Left lung (tissue), 10 donors: ENCODE results near the gene RXFP2. TPM values are rescaled to one million over a fixed set of nuclear protein-coding genes. Genes with fewer than 3 reads are reported as not detected.

Source experiments
- ATAC-seq: fragments of 200-7000 bp; cut with Tn5 transposase; one replicate; pipeline ENCODE4 v1.9.1; 2020; ENCODE audit warnings: moderate library complexity
- DNase-seq, 4 donors: peaks; one replicate each; pipeline ENCODE4 v3.0.0-alpha.2; 2013 to 2020
- H3K27ac ChIP-seq, 2 donors: fragments of 200-600 bp; sonication (generic) in 1 of 2; one replicate each; pipeline versions ENCODE4 v1.5.0 to v1.8.0; 2020 to 2021
- H3K27me3 ChIP-seq, 2 donors: fragments of 200-600 bp; sonication (generic) in 1 of 2; one replicate each; pipeline versions ENCODE4 v1.5.0 to v1.8.0; 2020 to 2021
- H3K36me3 ChIP-seq, 2 donors: fragments of 200-600 bp; sonication (generic) in 1 of 2; one replicate each; pipeline versions ENCODE4 v1.5.0 to v1.8.0; 2020 to 2021
- H3K4me1 ChIP-seq, 2 donors: fragments of 200-600 bp; one replicate each; pipeline ENCODE4 v1.8.0; 2021
- H3K4me3 ChIP-seq, 2 donors: fragments of 200-600 bp; sonication (generic) in 1 of 2; one replicate each; pipeline versions ENCODE4 v1.5.0 to v1.8.0; 2020 to 2021; ENCODE audit warnings: mild to moderate bottlenecking in 1 of 2
- H3K9me3 ChIP-seq, 2 donors: fragments of 200-600 bp; sonication (generic) in 1 of 2; one replicate each; pipeline versions ENCODE4 v1.5.0 to v1.8.0; 2020 to 2021
- intact Hi-C, 2 donors: fragments of 100-400 bp; cut with DNase I; formaldehyde crosslinking; loops; one replicate each; pipeline versions ENCODE4 v1.11.2 to v1.14.2; 2022
- polyA plus RNA-seq, 6 donors: library from polyadenylated mRNA; unstranded; fragments of 120-200 nt; gene quantifications; one replicate each; pipeline ENCODE4 v1.2.1, GENCODE V29; 2013; ENCODE audit not compliant: insufficient read length in 6 of 6
- total RNA-seq, 2 donors: library from RNA; stranded (reverse); fragmentation: NEBNext Ultra II Directional; extraction: Animal tissue kit (Norgen Biotek cat#: 25700); gene quantifications; one replicate each; pipeline ENCODE4 v1.2.1, GENCODE V29; 2021
- TF ChIP-seq, protein P1 (sequence below), 2 donors: fragments of 200-600 bp; sonication (generic) in 1 of 2; IDR thresholded peaks; one replicate each; pipeline versions ENCODE4 v1.5.0 to v1.8.0; 2021; ENCODE audit warnings: antibody characterized with exemption in 2 of 2
- donor health status: DM: no; HTN: yes; CAD: no.
- donor health status: DM: no; HTN: no; CAD: no.

Gene RXFP2
- total and polyA plus RNA-seq, 8 donors: not detected

DNA sequence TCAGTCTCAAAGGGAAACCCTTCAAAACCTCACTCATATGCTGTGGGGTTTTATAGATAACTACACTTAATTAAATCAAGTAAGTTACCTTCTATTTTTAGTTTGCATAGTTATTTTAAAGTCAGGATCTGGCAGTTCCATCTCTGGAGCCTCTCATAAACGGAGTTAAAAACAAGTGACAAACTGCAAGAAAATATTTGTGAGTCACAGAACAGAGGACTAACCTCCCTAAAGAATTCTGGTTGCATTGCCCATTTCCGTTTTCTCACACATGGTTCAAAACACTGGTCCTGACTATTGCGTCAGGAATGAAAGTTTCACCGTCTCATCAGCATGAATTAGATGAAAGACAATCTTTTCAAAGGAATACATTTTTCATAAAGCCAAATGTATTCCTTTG is 10.6 kb downstream of the RXFP2 start:
- ATAC-seq: no peak
- H3K9me3 ChIP-seq: no peaks in the 10 kb centered on the region
- no peaks in the 10 kb centered on the region for H3K36me3 ChIP-seq
- intact Hi-C loops: loop anchor here in 1 of 2 donors (5.0 kb wide), 1 partner anchor 318 kb away; no protein-coding TSS in a partner anchor
- H3K4me1 ChIP-seq: no peaks in the 10 kb centered on the region
- no peak overlapping the region for H3K4me3 ChIP-seq
- DNase-seq: no peak
- peaks cover 0 to 15% of the 10 kb centered on the region in 2 donors for H3K27me3 ChIP-seq
- TF ChIP-seq, protein P1, sequence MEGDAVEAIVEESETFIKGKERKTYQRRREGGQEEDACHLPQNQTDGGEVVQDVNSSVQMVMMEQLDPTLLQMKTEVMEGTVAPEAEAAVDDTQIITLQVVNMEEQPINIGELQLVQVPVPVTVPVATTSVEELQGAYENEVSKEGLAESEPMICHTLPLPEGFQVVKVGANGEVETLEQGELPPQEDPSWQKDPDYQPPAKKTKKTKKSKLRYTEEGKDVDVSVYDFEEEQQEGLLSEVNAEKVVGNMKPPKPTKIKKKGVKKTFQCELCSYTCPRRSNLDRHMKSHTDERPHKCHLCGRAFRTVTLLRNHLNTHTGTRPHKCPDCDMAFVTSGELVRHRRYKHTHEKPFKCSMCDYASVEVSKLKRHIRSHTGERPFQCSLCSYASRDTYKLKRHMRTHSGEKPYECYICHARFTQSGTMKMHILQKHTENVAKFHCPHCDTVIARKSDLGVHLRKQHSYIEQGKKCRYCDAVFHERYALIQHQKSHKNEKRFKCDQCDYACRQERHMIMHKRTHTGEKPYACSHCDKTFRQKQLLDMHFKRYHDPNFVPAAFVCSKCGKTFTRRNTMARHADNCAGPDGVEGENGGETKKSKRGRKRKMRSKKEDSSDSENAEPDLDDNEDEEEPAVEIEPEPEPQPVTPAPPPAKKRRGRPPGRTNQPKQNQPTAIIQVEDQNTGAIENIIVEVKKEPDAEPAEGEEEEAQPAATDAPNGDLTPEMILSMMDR (IDR thresholded peaks at IDR 0.05): no peak
- H3K27ac ChIP-seq: no peak overlapping the region

DNA sequence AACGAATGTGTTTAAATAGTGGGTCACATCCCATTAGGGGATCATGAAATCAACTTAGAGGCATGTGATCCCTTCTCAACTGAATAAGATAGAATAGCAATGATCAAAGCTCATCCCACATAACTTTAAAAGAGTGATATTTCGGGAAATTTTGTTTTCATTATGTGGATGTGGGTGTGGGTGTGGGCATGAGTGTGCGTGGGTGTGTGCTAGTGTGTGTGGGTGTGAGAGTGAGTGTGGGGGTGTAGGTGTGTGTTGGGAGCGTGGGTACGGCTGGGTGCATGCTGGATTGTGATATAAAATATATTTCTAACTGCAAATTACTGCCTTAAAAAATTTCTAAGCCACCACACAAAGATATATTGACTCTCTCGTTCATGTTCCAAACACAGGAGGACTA is 15.9 kb downstream of the RXFP2 start:
- no peaks in the 10 kb centered on the region for H3K36me3 ChIP-seq
- peaks cover 0 to 15% of the 10 kb centered on the region in 2 donors for H3K27me3 ChIP-seq
- intact Hi-C loops: no loop called here
- H3K4me1 ChIP-seq: no peaks in the 10 kb centered on the region
- H3K9me3 ChIP-seq: no peaks in the 10 kb centered on the region
- ATAC-seq (no peak), DNase-seq (no peak)
- no peak overlapping the region for H3K4me3 ChIP-seq
- no peak overlapping the region for H3K27ac ChIP-seq
- TF ChIP-seq, protein P1 (IDR thresholded peaks at IDR 0.05): no peak

DNA sequence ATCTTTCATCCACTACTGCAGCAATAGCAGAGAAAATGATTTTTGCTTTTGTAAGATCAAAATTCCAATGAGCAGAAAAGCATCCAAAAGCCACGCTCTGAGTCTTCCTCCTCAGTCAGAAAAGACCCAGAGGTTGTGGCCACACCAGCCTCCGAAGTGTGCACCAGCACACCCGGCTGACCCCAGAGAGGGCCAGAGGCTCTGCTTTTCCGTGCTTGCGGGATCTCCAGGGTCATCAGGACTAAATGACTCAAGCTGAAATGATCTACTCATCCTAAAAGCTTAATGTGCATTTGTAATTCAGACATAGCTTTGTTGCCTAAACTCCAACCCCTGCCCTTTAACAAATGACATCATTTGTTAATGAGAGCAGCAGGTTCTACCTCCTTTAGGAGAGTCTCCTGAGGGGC is 16.5 kb downstream of the RXFP2 start:
- peaks cover 0 to 15% of the 10 kb centered on the region in 2 donors for H3K27me3 ChIP-seq
- H3K36me3 ChIP-seq: no peaks in the 10 kb centered on the region
- no peak overlapping the region for H3K4me3 ChIP-seq
- intact Hi-C loops: no loop called here
- no peak for ATAC-seq
- H3K9me3 ChIP-seq: no peaks in the 10 kb centered on the region
- H3K4me1 ChIP-seq: no peaks in the 10 kb centered on the region
- H3K27ac ChIP-seq: no peak overlapping the region
- TF ChIP-seq, protein P1 (IDR thresholded peaks at IDR 0.05): no peak
- no peak for DNase-seq

DNA sequence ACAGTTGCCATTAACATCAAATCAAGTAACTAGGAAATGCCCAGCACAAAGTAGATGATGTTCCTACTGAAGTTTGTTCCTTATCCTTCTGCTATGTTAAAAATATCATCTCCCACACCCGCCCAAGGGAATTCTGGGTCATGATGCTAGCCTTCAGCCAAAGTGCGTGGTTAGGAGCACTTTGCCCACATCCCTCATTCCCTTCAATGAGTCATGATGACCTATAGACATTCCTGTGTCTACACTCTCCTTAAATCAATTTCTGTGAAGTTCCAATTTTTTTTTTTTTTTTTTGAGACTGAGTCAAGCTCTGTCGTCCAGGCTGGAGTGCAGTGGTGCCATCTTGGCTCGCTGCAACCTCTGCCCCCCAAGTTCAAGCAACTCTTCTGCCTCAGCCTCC is 17.0 kb downstream of the RXFP2 start:
- Histone ChIP-seq H3K27ac (no peak overlapping the region), H3K27me3 (peaks cover 0 to 15% of the 10 kb centered on the region in 2 donors), H3K4me1 (no peaks in the 10 kb centered on the region), H3K9me3 (no peaks in the 10 kb centered on the region), H3K36me3 (no peaks in the 10 kb centered on the region), H3K4me3 (no peak overlapping the region)
- DNase-seq (no peak), ATAC-seq (no peak)
- TF ChIP-seq, protein P1 (IDR thresholded peaks at IDR 0.05): no peak
- intact Hi-C loops: no loop called here

- no peak overlapping the region for H3K27ac ChIP-seq
- no peaks in the 10 kb centered on the region for H3K9me3 ChIP-seq
- H3K4me1 ChIP-seq: no peaks in the 10 kb centered on the region
- TF ChIP-seq, protein P1 (IDR thresholded peaks at IDR 0.05): no peak
- ATAC-seq (no peak), DNase-seq (no peak)
- no peak overlapping the region for H3K4me3 ChIP-seq
- no peaks in the 10 kb centered on the region for H3K27me3 ChIP-seq
- H3K36me3 ChIP-seq: no peaks in the 10 kb centered on the region
- intact Hi-C loops: no loop called here
Measured at GRCh38 chr13:31761951-31762350, 22.6 kb downstream of the RXFP2 start.
